GM12874 (cell line): ENCODE measurements around the gene EIF4ENIF1.
A peak's percentile ranks its signal among the peaks of the same experiment; 100 is the strongest.

Experiments used
- CTCF ChIP-seq: IDR thresholded peaks from 2 replicates; pipeline ENCODE4 v1.5.1; 2011; ENCODE audit warnings: low read depth, mild to moderate bottlenecking, control low read depth, low read length, moderate library complexity; ENCODE audit not compliant: insufficient read depth

The EIF4ENIF1 gene

DNA sequence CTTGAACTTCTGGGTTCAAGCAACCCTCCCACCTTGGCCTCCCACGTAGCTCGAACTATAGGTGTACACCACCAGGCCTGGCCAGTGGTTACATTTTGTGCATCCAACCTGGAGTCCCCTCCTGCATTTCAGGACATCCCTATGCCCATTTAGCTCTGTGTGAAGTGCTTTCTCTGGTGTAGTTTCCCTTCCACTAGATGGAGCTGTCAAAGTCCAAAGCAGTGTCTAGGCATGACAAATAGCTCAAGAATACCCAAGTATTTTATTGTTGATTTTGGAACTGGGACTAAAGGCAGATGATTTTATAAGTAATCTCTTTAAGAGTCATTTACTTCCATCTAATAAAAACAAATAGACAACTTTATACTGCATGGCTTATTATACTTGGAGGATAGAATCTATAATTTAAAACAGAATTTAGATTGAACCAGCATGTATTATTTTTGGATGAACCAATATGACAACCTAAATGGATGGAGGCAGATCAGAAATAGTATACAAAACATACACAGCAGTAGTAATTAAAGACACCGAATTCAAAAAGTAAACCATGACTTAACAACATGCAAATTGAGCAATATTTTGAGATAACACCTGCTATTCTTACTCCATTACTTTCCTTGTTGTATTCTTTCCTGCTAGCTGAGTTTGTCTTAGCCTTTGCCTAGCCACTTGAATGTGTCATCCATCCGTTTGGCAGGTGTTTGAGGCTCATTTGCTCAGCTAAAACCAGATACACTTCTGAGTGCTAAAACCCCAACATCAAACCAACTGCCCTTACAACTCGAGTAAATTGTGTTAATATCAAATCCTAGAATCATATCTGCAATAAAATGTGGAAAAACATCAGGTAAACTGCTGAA lies 37.7 kb downstream of the EIF4ENIF1 start:
- TF ChIP-seq CTCF = peak; percentile 54; the same call in 1 of the 2 replicates

DNA sequence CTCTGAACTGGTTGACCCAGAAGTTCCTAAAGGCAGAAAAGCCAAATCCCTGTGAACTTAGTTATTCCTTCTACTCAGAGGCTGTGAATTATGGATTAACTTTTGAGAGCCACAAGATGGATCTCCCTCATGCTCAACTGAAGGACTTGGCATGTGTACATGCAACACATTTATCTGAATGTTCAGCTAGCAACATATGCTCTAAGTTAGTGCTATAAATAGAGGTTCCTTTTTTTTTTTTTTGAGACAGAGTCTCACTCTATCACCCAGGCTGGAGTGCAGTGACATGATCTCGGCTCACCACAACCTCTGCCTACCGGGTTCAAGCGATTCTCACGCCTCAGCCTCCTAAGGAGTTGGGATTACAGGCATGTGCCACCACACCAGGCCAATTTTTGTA lies 40.1 kb downstream of the EIF4ENIF1 start:
- no peak for TF ChIP-seq CTCF

- TF ChIP-seq CTCF = no peak
These were observed 41.3 kb downstream of the EIF4ENIF1 start for GRCh38 chr22:31448382-31448781.

DNA sequence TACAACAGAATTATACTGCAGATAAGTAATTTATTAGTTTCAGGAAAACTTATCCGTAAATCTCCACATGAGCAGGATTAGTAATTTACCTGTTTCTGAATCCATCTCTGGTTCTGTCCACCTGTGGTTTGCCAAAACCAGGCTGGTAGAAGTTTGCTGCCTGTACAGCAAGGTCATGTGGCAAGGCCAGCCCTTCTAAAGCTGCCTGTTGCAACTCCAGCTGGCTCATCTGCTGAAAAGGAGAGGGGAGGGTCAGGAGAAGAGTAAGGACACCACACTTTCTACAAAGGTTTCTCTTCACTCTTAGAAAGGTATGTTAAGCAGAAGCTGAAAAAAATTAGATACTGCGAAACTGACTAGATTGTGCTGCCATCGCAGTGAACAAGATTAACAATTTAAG lies 42.3 kb downstream of the EIF4ENIF1 start:
- TF ChIP-seq CTCF = no peak

- no peak for TF ChIP-seq CTCF
These were observed 42.9 kb downstream of the EIF4ENIF1 start for GRCh38 chr22:31446767-31447166.

DNA sequence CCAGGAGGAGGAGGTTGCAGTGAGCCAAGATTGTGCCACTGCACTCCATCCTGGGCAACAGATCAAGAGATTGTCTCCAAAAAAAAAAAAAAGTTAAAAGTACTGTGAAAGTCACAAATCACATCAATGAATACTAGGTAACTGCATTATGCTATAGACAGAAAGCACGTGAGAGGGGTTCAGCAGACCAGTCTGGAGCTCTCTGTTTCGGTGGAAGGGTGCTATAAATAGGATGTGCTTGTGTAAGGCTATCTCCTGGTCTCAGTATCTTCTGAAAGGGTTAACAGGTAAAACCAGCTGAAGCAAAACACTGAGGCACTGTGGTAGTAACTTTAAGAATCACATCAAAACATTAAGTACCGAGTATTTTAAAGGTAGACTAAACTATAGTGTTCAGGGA lies 43.4 kb downstream of the EIF4ENIF1 start:
- no peak for TF ChIP-seq CTCF

GRCh38 chr22:31445642-31446041 lies 44.0 kb downstream of the EIF4ENIF1 start:
- no peak for TF ChIP-seq CTCF
